Esophagus squamous epithelium (tissue), 4 donors: ENCODE measurements around the gene ADGRA3.

Source experiments
- CTCF ChIP-seq, 6 experiments: fragments of 450-650 bp in 4 of 6; fragments of 200-600 bp in 2 of 6; sonication (generic) in 2 of 6; IDR thresholded peaks; one replicate each; pipeline ENCODE4 v1.5.1; 2016 to 2019; ENCODE audit warnings: antibody characterized with exemption in 6 of 6, mild to moderate bottlenecking in 4 of 6, moderate library complexity in 4 of 6
- POLR2A ChIP-seq, 4 donors: fragments of 450-650 bp; IDR thresholded peaks; one replicate each; pipeline ENCODE4 v1.6.1; 2017; ENCODE audit warnings: antibody characterized with exemption in 4 of 4, mild to moderate bottlenecking in 4 of 4, moderate library complexity in 3 of 4

DNA sequence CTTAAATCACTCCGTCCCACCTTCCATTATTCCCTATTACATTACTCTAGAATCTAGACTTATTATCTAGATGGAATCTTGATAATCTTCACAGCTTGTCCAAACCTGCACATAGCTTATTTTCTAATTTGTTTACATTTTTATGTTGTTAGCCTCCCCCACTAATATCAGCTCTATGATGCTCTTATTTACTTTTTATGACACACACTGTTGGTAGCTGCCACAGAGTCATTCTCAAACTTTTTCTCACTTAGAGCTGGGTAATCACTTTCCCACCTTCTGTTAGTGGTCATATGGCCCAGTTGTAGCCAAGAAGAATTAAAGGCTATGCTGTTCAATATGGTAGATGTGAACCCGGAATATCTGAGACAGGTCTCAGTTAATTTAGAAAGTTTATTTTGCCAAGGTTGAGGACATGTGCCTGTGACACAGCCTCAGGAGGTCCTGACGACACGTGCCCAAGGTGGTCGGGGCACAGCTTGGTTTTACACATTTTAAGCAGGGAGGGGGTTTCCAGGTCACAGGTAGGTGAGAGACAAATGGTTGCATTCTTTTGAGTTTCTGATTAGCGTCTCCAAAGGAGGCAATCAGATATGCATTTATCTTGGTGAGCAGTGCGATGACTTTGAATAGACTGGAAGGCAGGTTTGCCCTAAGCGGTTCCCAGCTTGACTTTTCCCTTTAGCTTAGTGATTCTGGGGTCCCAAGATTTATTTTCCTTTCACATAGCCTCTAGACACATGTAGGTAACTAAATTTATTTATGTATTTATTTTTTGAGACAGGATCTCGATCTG, 7.0 kb upstream of the ADGRA3 start:
- TF ChIP-seq CTCF (IDR thresholded peaks at IDR 0.05) = no peak
- TF ChIP-seq POLR2A (IDR thresholded peaks at IDR 0.05) = no peak
